HL-60 (cell line): Measurements from ENCODE around the gene DGKI.

ENCODE experiments used
- DNase-seq, 2 experiments: peaks; one replicate each; pipeline ENCODE4 v3.0.0-alpha.2; 2010 to 2020; ENCODE audit warnings: low read depth in 1 of 2, low spot score in 1 of 2
- H3K27ac ChIP-seq: fragments of 250-450 bp; sonication (Bioruptor Pico); replicated peaks from 2 replicates; pipeline ENCODE4 v1.5.1; 2020; ENCODE audit warnings: mild to moderate bottlenecking, moderate library complexity
- H3K27me3 ChIP-seq: fragments of 250-450 bp; sonication (Bioruptor Pico); 2 replicates; pipeline ENCODE4 v1.5.1; 2021; ENCODE audit warnings: mild to moderate bottlenecking, moderate library complexity; ENCODE audit not compliant: insufficient read depth, poor library complexity, severe bottlenecking
- H3K4me3 ChIP-seq: replicated peaks from 2 replicates; pipeline ENCODE4 v1.5.1; 2011; ENCODE audit warnings: mild to moderate bottlenecking, control low read depth, low read length; ENCODE audit not compliant: insufficient read depth
- CTCF ChIP-seq: IDR thresholded peaks from one replicate; pipeline ENCODE4 v1.5.1; 2011; ENCODE audit warnings: low read length, control low read depth, inconsistent platforms; ENCODE audit not compliant: insufficient read depth
- GABPA ChIP-seq: IDR thresholded peaks from 2 replicates; pipeline ENCODE4 v1.6.1; 2012; ENCODE audit warnings: low read depth
- POLR2AphosphoS5 ChIP-seq: IDR thresholded peaks from 2 replicates; pipeline ENCODE4 v1.6.1; 2012; ENCODE audit warnings: low read depth
- REST ChIP-seq: IDR thresholded peaks from 2 replicates; pipeline ENCODE4 v1.6.1; 2012; ENCODE audit warnings: low read depth; ENCODE audit not compliant: insufficient replicate concordance
- SPI1 ChIP-seq: IDR thresholded peaks from 2 replicates; pipeline ENCODE4 v1.6.1; 2012; ENCODE audit warnings: low read depth, mild to moderate bottlenecking, borderline replicate concordance

Gene DGKI

GRCh38 chr7:137655804-137656203, 191.0 kb downstream of the DGKI start:
- no peak overlapping the region for H3K4me3 ChIP-seq
- H3K27ac ChIP-seq = no peak overlapping the region
- no peaks in the 10 kb centered on the region for H3K27me3 ChIP-seq
- TF ChIP-seq POLR2AphosphoS5 = no peak
- no peak for TF ChIP-seq SPI1
- TF ChIP-seq GABPA = no peak
- no peak for TF ChIP-seq CTCF
- no peak for TF ChIP-seq REST
- DNase-seq = no peak

- no peak overlapping the region for H3K27ac ChIP-seq
- no peak for DNase-seq
- no peak overlapping the region for H3K4me3 ChIP-seq
- H3K27me3 ChIP-seq = no peaks in the 10 kb centered on the region
- TF ChIP-seq REST (no peak), SPI1 (no peak), POLR2AphosphoS5 (no peak), CTCF (no peak), GABPA (no peak)
These were observed 194.1 kb downstream of the DGKI start for GRCh38 chr7:137652721-137653120.

GRCh38 chr7:137647905-137648565, 198.7 kb downstream of the DGKI start:
- no peak for DNase-seq
- Histone ChIP-seq H3K27me3 (no peaks in the 10 kb centered on the region), H3K27ac (no peak overlapping the region), H3K4me3 (no peak overlapping the region)
- TF ChIP-seq CTCF = no peak
- no peak for TF ChIP-seq REST
- no peak for TF ChIP-seq SPI1
- TF ChIP-seq GABPA = no peak
- TF ChIP-seq POLR2AphosphoS5 = no peak
